Liver (tissue), 9 donors: ENCODE measurements around the gene GGNBP2. TPM values are rescaled to one million over a fixed set of nuclear protein-coding genes. Genes with fewer than 3 reads are reported as not detected.

ENCODE experiments used
- DNase-seq: peaks from one replicate; pipeline ENCODE4 v3.0.0-alpha.2; 2017; ENCODE audit warnings: low spot score
- H3K27ac ChIP-seq, 2 donors: one replicate each; pipeline ENCODE4 v1.7.0; 2013; ENCODE audit warnings: inconsistent platforms in 2 of 2, low read length in 2 of 2, control low read depth in 1 of 2, low read depth in 1 of 2, mild to moderate bottlenecking in 1 of 2
- H3K27me3 ChIP-seq, 4 donors: one replicate each; pipeline versions ENCODE4 v1.6.1 to v1.7.0; 2013; ENCODE audit warnings: low read length in 3 of 4, inconsistent platforms in 1 of 4, mild to moderate bottlenecking in 1 of 4, moderate library complexity in 1 of 4; ENCODE audit not compliant: control insufficient read depth in 4 of 4, insufficient read depth in 4 of 4
- H3K36me3 ChIP-seq, 4 donors: one replicate each; pipeline versions ENCODE4 v1.6.1 to v1.7.0; 2013; ENCODE audit warnings: low read length in 3 of 4, mild to moderate bottlenecking in 3 of 4, low read depth in 1 of 4, moderate library complexity in 1 of 4; ENCODE audit not compliant: control insufficient read depth in 4 of 4, insufficient read depth in 3 of 4
- H3K4me1 ChIP-seq, 4 donors: one replicate each; pipeline versions ENCODE4 v1.6.1 to v1.7.0; 2013; ENCODE audit warnings: low read length in 3 of 4, mild to moderate bottlenecking in 3 of 4, moderate library complexity in 1 of 4; ENCODE audit not compliant: control insufficient read depth in 4 of 4, insufficient read depth in 4 of 4
- H3K4me3 ChIP-seq, 3 donors: one replicate each; pipeline versions ENCODE4 v1.6.1 to v1.7.0; 2013; ENCODE audit warnings: low read length in 3 of 3, control low read depth in 1 of 3, low read depth in 1 of 3, mild to moderate bottlenecking in 1 of 3
- H3K9ac ChIP-seq, 2 donors: one replicate each; pipeline ENCODE4 v1.7.0; 2013; ENCODE audit warnings: low read length in 2 of 2, mild to moderate bottlenecking in 2 of 2, moderate library complexity in 2 of 2, control low read depth in 1 of 2, low read depth in 1 of 2
- H3K9me3 ChIP-seq, 4 donors: one replicate each; pipeline versions ENCODE4 v1.6.1 to v1.7.0; 2013; ENCODE audit warnings: low read length in 3 of 4; ENCODE audit not compliant: control insufficient read depth in 4 of 4
- EGR1 ChIP-seq, 2 donors: IDR thresholded peaks; 2 replicates each; pipeline ENCODE4 v1.6.1; 2016 to 2018; ENCODE audit warnings: antibody characterized with exemption in 2 of 2, low read depth in 2 of 2
- FOXA1 ChIP-seq: IDR thresholded peaks from 2 replicates; pipeline ENCODE4 v1.6.1; 2016; ENCODE audit warnings: antibody characterized with exemption
- FOXA2 ChIP-seq: IDR thresholded peaks from 2 replicates; pipeline ENCODE4 v1.6.1; 2016; ENCODE audit warnings: antibody characterized with exemption
- GABPA ChIP-seq, 2 donors: IDR thresholded peaks in 1 of 2; conservative IDR thresholded peaks in 1 of 2; 2 replicates each; pipeline ENCODE4 v1.6.1; 2016; ENCODE audit warnings: antibody characterized with exemption in 2 of 2, mild to moderate bottlenecking in 1 of 2, moderate library complexity in 1 of 2
- HNF4A ChIP-seq, 2 donors: conservative IDR thresholded peaks; 2 replicates each; pipeline ENCODE4 v1.6.1; 2016; ENCODE audit warnings: antibody characterized with exemption in 2 of 2, mild to moderate bottlenecking in 2 of 2
- HNF4G ChIP-seq: IDR thresholded peaks from 2 replicates; pipeline ENCODE4 v1.6.1; 2016; ENCODE audit warnings: antibody characterized with exemption
- JUND ChIP-seq, 2 donors: IDR thresholded peaks; 2 replicates each; pipeline ENCODE4 v1.6.1; 2016; ENCODE audit warnings: antibody characterized with exemption in 2 of 2
- NR2F2 ChIP-seq: IDR thresholded peaks from 2 replicates; pipeline ENCODE4 v1.6.1; 2016; ENCODE audit warnings: antibody characterized with exemption
- RAD21 ChIP-seq, 2 donors: IDR thresholded peaks; 2 replicates each; pipeline ENCODE4 v1.6.1; 2016; ENCODE audit warnings: antibody characterized with exemption in 2 of 2, mild to moderate bottlenecking in 2 of 2
- RXRA ChIP-seq, 2 donors: IDR thresholded peaks; 2 replicates each; pipeline ENCODE4 v1.6.1; 2017 to 2018; ENCODE audit warnings: antibody characterized with exemption in 2 of 2, mild to moderate bottlenecking in 1 of 2
- SP1 ChIP-seq: IDR thresholded peaks from 2 replicates; pipeline ENCODE4 v1.6.1; 2018; ENCODE audit warnings: antibody characterized with exemption, mild to moderate bottlenecking
- TAF1 ChIP-seq: conservative IDR thresholded peaks from 2 replicates; pipeline ENCODE4 v1.6.1; 2016; ENCODE audit warnings: antibody characterized with exemption, mild to moderate bottlenecking
- YY1 ChIP-seq: IDR thresholded peaks from 2 replicates; pipeline ENCODE4 v1.6.1; 2016; ENCODE audit warnings: antibody characterized with exemption, mild to moderate bottlenecking
- WGBS: extraction: QIAGEN DNeasy Blood & Tissue Kit; methylation state at CpG from one replicate; pipeline ENCODE4 v1.1.7; 2013; 5-methylcytosine and 5-hydroxymethylcytosine counted together
- polyA plus RNA-seq, 2 donors: library from polyadenylated mRNA; stranded (reverse) in 1 of 2; unstranded in 1 of 2; fragments of 200-250 nt in 1 of 2; fragments of >200 nt in 1 of 2; fragmentation: Nextera tagmentation in 1 of 2; extraction: Ambion mirVana in 1 of 2; gene quantifications; one replicate each; pipeline versions ENCODE4 v1.2.1 to v1.2.3, GENCODE V29; 2013 to 2015
- total RNA-seq, 2 donors: library from RNA; depleted of rRNA; stranded (reverse); fragments of >200 nt; gene quantifications; one replicate each; pipeline ENCODE4 v1.2.3, GENCODE V29; 2014
- TF ChIP-seq, protein P1 (sequence below): IDR thresholded peaks from 2 replicates; pipeline ENCODE4 v1.6.1; 2016; ENCODE audit warnings: antibody characterized with exemption
- TF ChIP-seq, protein P2 (sequence below): IDR thresholded peaks from 2 replicates; pipeline ENCODE4 v1.6.1; 2016; ENCODE audit warnings: antibody characterized with exemption
- TF ChIP-seq, protein P3 (sequence below): IDR thresholded peaks from 2 replicates; pipeline ENCODE4 v1.6.1; 2016; ENCODE audit warnings: antibody characterized with exemption
- TF ChIP-seq, protein P4 (sequence below): fragments of 150-350 bp; IDR thresholded peaks from 2 replicates; pipeline ENCODE4 v1.5.1; 2017; ENCODE audit warnings: improper control_type of control experiment, low read depth, low read length; ENCODE audit not compliant: missing input control
- TF ChIP-seq, protein P5 (sequence below): IDR thresholded peaks from 2 replicates; pipeline ENCODE4 v1.6.1; 2016; ENCODE audit warnings: antibody characterized with exemption, mild to moderate bottlenecking
- donor health status: healthy.
- donor health status: healthy.
- donor health status: healthy.
- donor health status: healthy.
- donor health status: healthy.

Gene GGNBP2
- total and polyA plus RNA-seq, 4 donors = 19.6 to 48.6 (median 34.3) TPM

DNA sequence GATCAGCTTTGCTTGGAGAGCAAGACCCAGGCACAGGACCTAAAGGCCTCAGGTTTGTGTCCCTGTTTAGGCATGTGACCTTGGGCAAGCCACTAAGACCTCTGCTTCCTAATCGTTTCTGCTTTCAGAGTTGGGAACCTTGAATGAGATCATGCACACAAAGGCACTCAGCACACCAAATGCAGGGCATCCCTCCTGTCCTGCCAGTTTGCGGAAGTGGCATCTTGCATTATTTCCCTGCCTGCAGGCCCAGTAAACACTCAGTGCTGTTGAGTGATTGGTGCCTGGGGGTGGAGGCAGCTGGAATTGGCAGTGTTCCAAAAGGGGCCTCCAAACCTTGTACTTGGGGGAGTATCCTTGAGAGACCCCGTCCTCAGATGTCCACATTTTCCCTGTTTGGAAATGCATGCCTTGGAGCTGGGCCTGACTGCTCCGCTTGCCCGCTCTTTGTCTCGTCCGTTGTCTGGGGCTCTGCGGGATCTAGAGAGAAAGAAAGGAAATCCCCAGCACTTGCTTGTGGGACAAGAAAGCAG is 85.3 kb downstream of the GGNBP2 start (continued):
- TF ChIP-seq, protein P1, sequence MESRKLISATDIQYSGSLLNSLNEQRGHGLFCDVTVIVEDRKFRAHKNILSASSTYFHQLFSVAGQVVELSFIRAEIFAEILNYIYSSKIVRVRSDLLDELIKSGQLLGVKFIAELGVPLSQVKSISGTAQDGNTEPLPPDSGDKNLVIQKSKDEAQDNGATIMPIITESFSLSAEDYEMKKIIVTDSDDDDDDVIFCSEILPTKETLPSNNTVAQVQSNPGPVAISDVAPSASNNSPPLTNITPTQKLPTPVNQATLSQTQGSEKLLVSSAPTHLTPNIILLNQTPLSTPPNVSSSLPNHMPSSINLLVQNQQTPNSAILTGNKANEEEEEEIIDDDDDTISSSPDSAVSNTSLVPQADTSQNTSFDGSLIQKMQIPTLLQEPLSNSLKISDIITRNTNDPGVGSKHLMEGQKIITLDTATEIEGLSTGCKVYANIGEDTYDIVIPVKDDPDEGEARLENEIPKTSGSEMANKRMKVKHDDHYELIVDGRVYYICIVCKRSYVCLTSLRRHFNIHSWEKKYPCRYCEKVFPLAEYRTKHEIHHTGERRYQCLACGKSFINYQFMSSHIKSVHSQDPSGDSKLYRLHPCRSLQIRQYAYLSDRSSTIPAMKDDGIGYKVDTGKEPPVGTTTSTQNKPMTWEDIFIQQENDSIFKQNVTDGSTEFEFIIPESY = no peak
- TF ChIP-seq FOXA1 = no peak

DNA sequence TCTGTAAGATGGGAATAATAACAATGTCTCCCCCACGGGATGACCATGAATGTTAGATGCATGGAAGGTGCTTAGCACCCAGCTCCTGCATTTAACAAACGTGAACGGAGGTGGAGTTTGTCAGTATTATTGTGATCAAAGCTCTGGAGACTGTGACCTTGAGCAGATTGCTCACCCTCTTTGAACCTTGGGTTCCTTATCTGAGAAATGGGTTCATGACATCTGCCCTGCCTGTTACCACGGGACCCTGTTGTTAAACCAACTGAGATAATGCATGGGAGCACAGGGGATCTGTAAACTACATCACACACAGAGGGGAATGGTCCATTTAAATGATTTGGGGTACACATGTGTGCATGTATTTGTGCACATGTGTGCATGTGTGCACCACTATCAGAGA is 86.3 kb downstream of the GGNBP2 start:
- no peak for TF ChIP-seq TAF1
- TF ChIP-seq, protein P2, sequence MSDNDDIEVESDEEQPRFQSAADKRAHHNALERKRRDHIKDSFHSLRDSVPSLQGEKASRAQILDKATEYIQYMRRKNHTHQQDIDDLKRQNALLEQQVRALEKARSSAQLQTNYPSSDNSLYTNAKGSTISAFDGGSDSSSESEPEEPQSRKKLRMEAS = no peak
- TF ChIP-seq, protein P3, sequence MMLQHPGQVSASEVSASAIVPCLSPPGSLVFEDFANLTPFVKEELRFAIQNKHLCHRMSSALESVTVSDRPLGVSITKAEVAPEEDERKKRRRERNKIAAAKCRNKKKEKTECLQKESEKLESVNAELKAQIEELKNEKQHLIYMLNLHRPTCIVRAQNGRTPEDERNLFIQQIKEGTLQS = no peak
- TF ChIP-seq FOXA1 = no peak
- TF ChIP-seq FOXA2 = no peak
- TF ChIP-seq YY1 = no peak
- TF ChIP-seq NR2F2 = no peak
- TF ChIP-seq HNF4A (conservative IDR thresholded peaks at IDR 0.05) = no peak
- no peak for TF ChIP-seq GABPA (IDR thresholded peaks at IDR 0.05 in 1 of 2, conservative IDR thresholded peaks at IDR 0.05 in 1 of 2)
- no peak for TF ChIP-seq JUND (IDR thresholded peaks at IDR 0.05)
- TF ChIP-seq, protein P4, sequence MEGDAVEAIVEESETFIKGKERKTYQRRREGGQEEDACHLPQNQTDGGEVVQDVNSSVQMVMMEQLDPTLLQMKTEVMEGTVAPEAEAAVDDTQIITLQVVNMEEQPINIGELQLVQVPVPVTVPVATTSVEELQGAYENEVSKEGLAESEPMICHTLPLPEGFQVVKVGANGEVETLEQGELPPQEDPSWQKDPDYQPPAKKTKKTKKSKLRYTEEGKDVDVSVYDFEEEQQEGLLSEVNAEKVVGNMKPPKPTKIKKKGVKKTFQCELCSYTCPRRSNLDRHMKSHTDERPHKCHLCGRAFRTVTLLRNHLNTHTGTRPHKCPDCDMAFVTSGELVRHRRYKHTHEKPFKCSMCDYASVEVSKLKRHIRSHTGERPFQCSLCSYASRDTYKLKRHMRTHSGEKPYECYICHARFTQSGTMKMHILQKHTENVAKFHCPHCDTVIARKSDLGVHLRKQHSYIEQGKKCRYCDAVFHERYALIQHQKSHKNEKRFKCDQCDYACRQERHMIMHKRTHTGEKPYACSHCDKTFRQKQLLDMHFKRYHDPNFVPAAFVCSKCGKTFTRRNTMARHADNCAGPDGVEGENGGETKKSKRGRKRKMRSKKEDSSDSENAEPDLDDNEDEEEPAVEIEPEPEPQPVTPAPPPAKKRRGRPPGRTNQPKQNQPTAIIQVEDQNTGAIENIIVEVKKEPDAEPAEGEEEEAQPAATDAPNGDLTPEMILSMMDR = no peak
- TF ChIP-seq RXRA (IDR thresholded peaks at IDR 0.05) = no peak
- TF ChIP-seq, protein P1 = no peak
- TF ChIP-seq, protein P5, sequence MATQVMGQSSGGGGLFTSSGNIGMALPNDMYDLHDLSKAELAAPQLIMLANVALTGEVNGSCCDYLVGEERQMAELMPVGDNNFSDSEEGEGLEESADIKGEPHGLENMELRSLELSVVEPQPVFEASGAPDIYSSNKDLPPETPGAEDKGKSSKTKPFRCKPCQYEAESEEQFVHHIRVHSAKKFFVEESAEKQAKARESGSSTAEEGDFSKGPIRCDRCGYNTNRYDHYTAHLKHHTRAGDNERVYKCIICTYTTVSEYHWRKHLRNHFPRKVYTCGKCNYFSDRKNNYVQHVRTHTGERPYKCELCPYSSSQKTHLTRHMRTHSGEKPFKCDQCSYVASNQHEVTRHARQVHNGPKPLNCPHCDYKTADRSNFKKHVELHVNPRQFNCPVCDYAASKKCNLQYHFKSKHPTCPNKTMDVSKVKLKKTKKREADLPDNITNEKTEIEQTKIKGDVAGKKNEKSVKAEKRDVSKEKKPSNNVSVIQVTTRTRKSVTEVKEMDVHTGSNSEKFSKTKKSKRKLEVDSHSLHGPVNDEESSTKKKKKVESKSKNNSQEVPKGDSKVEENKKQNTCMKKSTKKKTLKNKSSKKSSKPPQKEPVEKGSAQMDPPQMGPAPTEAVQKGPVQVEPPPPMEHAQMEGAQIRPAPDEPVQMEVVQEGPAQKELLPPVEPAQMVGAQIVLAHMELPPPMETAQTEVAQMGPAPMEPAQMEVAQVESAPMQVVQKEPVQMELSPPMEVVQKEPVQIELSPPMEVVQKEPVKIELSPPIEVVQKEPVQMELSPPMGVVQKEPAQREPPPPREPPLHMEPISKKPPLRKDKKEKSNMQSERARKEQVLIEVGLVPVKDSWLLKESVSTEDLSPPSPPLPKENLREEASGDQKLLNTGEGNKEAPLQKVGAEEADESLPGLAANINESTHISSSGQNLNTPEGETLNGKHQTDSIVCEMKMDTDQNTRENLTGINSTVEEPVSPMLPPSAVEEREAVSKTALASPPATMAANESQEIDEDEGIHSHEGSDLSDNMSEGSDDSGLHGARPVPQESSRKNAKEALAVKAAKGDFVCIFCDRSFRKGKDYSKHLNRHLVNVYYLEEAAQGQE = no peak
- no peak for TF ChIP-seq RAD21 (IDR thresholded peaks at IDR 0.05)
- no peak for TF ChIP-seq EGR1 (IDR thresholded peaks at IDR 0.05; ENCODE audit: low read depth in 2 of 2)
- no peak for TF ChIP-seq HNF4G
- TF ChIP-seq SP1 = no peak
- no peak for DNase-seq
- Histone ChIP-seq H3K4me3 (no peak overlapping the region), H3K9ac (no peak overlapping the region), H3K27me3 (no peaks in the 10 kb centered on the region), H3K4me1 (peaks cover 0 to 8% (median 3%) of the 10 kb centered on the region in 4 donors), H3K9me3 (no peaks in the 10 kb centered on the region), H3K27ac (no peak overlapping the region), H3K36me3 (no peaks in the 10 kb centered on the region)
- WGBS = 70% methylated on average over 4 of the region's 4 CpGs
